GM23338 (cell line): ENCODE results near the gene NOP58.

Experiments
- CREB1 ChIP-seq: fragments of 250-450 bp; sonication (Bioruptor Pico); IDR thresholded peaks from 2 replicates; pipeline ENCODE4 v1.5.0; 2020; ENCODE audit warnings: low read depth, mild to moderate bottlenecking, moderate library complexity
- CTCF ChIP-seq, 2 experiments: fragments of 200-600 bp in 1 of 2; sonication (generic) in 1 of 2; conservative IDR thresholded peaks; 2 replicates each; pipeline versions ENCODE4 v1.5.1 to v1.6.1; 2016 to 2017; ENCODE audit warnings: antibody characterized with exemption in 2 of 2, low read depth in 2 of 2, mild to moderate bottlenecking in 2 of 2, moderate library complexity in 1 of 2
- EZH2 ChIP-seq: fragments of 200-600 bp; sonication (generic); IDR thresholded peaks from one replicate; pipeline ENCODE4 v1.8.0; 2017; ENCODE audit warnings: antibody characterized with exemption, mild to moderate bottlenecking, low read depth; ENCODE audit not compliant: unreplicated experiment
- EZH2phosphoT487 ChIP-seq: fragments of 200-600 bp; sonication (generic); IDR thresholded peaks from one replicate; pipeline ENCODE4 v1.8.1; 2018; ENCODE audit warnings: antibody characterized with exemption; ENCODE audit not compliant: unreplicated experiment
- JUNB ChIP-seq: IDR thresholded peaks from one replicate; pipeline ENCODE4 v1.6.1; 2016; ENCODE audit warnings: antibody characterized with exemption; ENCODE audit not compliant: unreplicated experiment
- NANOG ChIP-seq: IDR thresholded peaks from 2 replicates; pipeline ENCODE4 v1.6.1; 2016; ENCODE audit warnings: antibody characterized with exemption, borderline replicate concordance
- POLR2AphosphoS5 ChIP-seq: IDR thresholded peaks from 2 replicates; pipeline ENCODE4 v1.6.1; 2016; ENCODE audit warnings: antibody characterized with exemption, low read depth
- REST ChIP-seq: IDR thresholded peaks from one replicate; pipeline ENCODE4 v1.6.1; 2018; ENCODE audit warnings: antibody characterized with exemption; ENCODE audit not compliant: unreplicated experiment
- STAT1 ChIP-seq: IDR thresholded peaks from one replicate; pipeline ENCODE4 v1.6.1; 2016; ENCODE audit warnings: antibody characterized with exemption; ENCODE audit not compliant: unreplicated experiment
- ZNF331 ChIP-seq: fragments of 250-450 bp; sonication (Bioruptor Pico); IDR thresholded peaks from 2 replicates; pipeline ENCODE4 v1.5.0; 2020; ENCODE audit warnings: low read depth, mild to moderate bottlenecking, moderate library complexity
- TF ChIP-seq, protein P1 (sequence below): IDR thresholded peaks from 2 replicates; pipeline ENCODE4 v1.6.1; 2016; ENCODE audit warnings: antibody characterized with exemption
- TF ChIP-seq, protein P2 (sequence below): fragments of 250-450 bp; sonication (Bioruptor Pico); IDR thresholded peaks from 2 replicates; pipeline ENCODE4 v1.5.0; 2020; ENCODE audit warnings: mild to moderate bottlenecking, moderate library complexity

- no peak for TF ChIP-seq CTCF (conservative IDR thresholded peaks at IDR 0.05; ENCODE audit: low read depth in 2 of 2)
- TF ChIP-seq POLR2AphosphoS5 = no peak
- no peak for TF ChIP-seq EZH2
- no peak for TF ChIP-seq CREB1 (CRISPR knock-in tag)
- no peak for TF ChIP-seq EZH2phosphoT487
- TF ChIP-seq, protein P1, sequence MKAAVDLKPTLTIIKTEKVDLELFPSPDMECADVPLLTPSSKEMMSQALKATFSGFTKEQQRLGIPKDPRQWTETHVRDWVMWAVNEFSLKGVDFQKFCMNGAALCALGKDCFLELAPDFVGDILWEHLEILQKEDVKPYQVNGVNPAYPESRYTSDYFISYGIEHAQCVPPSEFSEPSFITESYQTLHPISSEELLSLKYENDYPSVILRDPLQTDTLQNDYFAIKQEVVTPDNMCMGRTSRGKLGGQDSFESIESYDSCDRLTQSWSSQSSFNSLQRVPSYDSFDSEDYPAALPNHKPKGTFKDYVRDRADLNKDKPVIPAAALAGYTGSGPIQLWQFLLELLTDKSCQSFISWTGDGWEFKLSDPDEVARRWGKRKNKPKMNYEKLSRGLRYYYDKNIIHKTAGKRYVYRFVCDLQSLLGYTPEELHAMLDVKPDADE = no peak
- TF ChIP-seq REST = no peak
- TF ChIP-seq STAT1 = no peak
- TF ChIP-seq, protein P2, sequence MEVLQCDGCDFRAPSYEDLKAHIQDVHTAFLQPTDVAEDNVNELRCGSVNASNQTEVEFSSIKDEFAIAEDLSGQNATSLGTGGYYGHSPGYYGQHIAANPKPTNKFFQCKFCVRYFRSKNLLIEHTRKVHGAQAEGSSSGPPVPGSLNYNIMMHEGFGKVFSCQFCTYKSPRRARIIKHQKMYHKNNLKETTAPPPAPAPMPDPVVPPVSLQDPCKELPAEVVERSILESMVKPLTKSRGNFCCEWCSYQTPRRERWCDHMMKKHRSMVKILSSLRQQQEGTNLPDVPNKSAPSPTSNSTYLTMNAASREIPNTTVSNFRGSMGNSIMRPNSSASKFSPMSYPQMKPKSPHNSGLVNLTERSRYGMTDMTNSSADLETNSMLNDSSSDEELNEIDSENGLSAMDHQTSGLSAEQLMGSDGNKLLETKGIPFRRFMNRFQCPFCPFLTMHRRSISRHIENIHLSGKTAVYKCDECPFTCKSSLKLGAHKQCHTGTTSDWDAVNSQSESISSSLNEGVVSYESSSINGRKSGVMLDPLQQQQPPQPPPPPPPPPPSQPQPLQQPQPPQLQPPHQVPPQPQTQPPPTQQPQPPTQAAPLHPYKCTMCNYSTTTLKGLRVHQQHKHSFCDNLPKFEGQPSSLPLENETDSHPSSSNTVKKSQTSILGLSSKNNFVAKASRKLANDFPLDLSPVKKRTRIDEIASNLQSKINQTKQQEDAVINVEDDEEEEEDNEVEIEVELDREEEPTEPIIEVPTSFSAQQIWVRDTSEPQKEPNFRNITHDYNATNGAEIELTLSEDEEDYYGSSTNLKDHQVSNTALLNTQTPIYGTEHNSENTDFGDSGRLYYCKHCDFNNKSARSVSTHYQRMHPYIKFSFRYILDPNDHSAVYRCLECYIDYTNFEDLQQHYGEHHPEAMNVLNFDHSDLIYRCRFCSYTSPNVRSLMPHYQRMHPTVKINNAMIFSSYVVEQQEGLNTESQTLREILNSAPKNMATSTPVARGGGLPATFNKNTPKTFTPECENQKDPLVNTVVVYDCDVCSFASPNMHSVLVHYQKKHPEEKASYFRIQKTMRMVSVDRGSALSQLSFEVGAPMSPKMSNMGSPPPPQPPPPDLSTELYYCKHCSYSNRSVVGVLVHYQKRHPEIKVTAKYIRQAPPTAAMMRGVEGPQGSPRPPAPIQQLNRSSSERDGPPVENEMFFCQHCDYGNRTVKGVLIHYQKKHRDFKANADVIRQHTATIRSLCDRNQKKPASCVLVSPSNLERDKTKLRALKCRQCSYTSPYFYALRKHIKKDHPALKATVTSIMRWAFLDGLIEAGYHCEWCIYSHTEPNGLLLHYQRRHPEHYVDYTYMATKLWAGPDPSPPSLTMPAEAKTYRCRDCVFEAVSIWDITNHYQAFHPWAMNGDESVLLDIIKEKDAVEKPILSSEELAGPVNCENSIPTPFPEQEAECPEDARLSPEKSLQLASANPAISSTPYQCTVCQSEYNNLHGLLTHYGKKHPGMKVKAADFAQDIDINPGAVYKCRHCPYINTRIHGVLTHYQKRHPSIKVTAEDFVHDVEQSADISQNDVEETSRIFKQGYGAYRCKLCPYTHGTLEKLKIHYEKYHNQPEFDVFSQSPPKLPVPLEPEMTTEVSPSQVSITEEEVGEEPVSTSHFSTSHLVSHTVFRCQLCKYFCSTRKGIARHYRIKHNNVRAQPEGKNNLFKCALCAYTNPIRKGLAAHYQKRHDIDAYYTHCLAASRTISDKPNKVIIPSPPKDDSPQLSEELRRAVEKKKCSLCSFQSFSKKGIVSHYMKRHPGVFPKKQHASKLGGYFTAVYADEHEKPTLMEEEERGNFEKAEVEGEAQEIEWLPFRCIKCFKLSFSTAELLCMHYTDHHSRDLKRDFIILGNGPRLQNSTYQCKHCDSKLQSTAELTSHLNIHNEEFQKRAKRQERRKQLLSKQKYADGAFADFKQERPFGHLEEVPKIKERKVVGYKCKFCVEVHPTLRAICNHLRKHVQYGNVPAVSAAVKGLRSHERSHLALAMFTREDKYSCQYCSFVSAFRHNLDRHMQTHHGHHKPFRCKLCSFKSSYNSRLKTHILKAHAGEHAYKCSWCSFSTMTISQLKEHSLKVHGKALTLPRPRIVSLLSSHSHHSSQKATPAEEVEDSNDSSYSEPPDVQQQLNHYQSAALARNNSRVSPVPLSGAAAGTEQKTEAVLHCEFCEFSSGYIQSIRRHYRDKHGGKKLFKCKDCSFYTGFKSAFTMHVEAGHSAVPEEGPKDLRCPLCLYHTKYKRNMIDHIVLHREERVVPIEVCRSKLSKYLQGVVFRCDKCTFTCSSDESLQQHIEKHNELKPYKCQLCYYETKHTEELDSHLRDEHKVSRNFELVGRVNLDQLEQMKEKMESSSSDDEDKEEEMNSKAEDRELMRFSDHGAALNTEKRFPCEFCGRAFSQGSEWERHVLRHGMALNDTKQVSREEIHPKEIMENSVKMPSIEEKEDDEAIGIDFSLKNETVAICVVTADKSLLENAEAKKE (CRISPR knock-in tag) = no peak
- TF ChIP-seq NANOG = no peak
- no peak for TF ChIP-seq JUNB
- no peak for TF ChIP-seq ZNF331 (CRISPR knock-in tag)
These were observed 34.1 kb downstream of the NOP58 start for GRCh38 chr2:202299712-202300111.
